ENCODE measurements around the gene TRERF1. TPM values are rescaled to one million over a fixed set of nuclear protein-coding genes. Genes with fewer than 3 reads are reported as not detected.

The TRERF1 gene
- total RNA-seq, 1 experiment from 2014 or later, result 0.39 TPM

DNA sequence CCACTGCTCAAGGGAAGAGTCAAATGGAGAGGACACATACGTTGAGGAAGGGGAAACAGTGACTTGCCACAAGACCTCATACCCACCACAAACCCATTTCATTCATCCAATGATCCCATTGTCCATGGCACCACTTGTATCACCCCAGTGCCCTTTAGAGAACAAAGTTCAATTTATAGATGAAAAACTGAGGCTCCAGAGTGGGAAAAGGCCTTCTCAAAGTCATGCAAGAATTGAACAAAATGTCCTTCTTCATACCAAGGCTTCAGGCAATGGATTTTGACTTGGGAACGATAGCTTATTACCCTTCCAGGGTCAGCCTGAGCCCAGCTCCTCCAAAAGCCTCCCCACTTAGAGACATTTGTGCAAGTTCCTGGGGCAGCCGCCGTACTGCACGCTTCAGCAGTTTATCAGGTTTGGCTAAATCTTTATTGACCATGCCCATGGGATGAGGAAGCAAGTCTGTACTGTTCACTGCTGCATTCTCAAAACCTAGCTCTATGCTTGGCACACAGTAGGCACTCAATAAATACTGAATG is 186.8 kb downstream of the TRERF1 start:
- no peak for DNase-seq
- no peaks in the 10 kb centered on the region for H3K36me3 Mint-ChIP-seq (ENCODE audit: insufficient read depth, unreplicated experiment)
- intact Hi-C loops (cut with micrococcal nuclease; ENCODE audit: unreplicated experiment), result no loop called here
- CTCF ChIA-PET, result no interaction called here
- Histone ChIP-seq H3K9me3 (no peaks in the 10 kb centered on the region), H3K4me3 (ENCODE audit: low read depth, low read length) (no peak overlapping the region), H3K36me3 (ENCODE audit: control insufficient read depth, insufficient read depth, low read length) (no peaks in the 10 kb centered on the region), H3K4me1 (peaks cover 3% of the 10 kb centered on the region; the same call in 1 of the 2 replicates), H3K27me3 (replicated peaks; ENCODE audit: control insufficient read depth, insufficient read depth, low read length) (no peaks in the 10 kb centered on the region; the same call in 1 of the 2 replicates)
- BruUV-seq (replicated peaks), result no TSS peak
- no peaks in the 10 kb centered on the region for H3K4me1 Mint-ChIP-seq (ENCODE audit: low read depth, unreplicated experiment)
- H3K27ac Mint-ChIP-seq (ENCODE audit: unreplicated experiment), result no peak overlapping the region
- no peak overlapping the region for H3K4me3 Mint-ChIP-seq (ENCODE audit: unreplicated experiment)
- no peaks in the 10 kb centered on the region for H3K27me3 Mint-ChIP-seq (ENCODE audit: insufficient read depth, unreplicated experiment)
- POLR2A ChIA-PET, result no interaction called here
- TF ChIP-seq, protein P1, sequence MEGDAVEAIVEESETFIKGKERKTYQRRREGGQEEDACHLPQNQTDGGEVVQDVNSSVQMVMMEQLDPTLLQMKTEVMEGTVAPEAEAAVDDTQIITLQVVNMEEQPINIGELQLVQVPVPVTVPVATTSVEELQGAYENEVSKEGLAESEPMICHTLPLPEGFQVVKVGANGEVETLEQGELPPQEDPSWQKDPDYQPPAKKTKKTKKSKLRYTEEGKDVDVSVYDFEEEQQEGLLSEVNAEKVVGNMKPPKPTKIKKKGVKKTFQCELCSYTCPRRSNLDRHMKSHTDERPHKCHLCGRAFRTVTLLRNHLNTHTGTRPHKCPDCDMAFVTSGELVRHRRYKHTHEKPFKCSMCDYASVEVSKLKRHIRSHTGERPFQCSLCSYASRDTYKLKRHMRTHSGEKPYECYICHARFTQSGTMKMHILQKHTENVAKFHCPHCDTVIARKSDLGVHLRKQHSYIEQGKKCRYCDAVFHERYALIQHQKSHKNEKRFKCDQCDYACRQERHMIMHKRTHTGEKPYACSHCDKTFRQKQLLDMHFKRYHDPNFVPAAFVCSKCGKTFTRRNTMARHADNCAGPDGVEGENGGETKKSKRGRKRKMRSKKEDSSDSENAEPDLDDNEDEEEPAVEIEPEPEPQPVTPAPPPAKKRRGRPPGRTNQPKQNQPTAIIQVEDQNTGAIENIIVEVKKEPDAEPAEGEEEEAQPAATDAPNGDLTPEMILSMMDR (IDR thresholded peaks at IDR 0.05; ENCODE audit: insufficient read depth in 1 of 2, low read depth in 1 of 2, low read length in 1 of 2, severe bottlenecking in 1 of 2, unreplicated experiment in 1 of 2), result no peak
- H3K9me3 Mint-ChIP-seq (ENCODE audit: unreplicated experiment), result no peaks in the 10 kb centered on the region

DNA sequence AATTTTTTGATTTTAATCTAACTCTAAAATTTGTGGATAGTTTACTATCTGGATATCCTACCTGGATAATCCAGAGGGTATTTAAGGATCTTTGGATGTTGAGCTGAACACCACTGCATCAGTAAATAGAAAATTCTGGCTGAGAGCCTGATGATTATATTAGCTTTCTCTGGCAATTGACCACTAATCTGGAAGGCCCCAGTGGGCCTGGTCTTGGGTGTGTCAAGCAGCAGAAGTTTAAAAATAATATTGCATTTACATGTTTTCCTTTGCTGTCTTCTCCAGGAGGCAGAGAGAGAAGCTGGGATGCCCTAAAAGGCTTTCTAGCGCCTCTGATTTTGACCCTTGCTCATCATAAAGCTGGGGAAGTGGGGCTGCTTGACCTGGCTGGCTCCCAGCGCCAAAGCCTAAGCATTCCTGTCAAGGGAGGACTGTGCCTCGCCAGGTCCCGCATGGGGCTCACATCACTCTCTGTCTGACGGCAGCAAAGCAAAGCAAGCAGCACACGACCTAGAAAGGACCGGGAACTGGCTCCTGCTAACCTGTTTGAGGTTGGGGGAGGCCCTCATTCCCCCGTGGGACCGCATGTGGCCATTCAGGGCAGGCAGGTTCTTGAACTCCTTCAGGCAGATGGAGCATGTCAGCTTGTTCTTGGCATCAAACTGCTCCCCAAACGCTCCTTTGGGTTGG is 187.4 kb downstream of the TRERF1 start:
- no peak overlapping the region for H3K4me3 ChIP-seq (ENCODE audit: low read depth, low read length)
- Mint-ChIP-seq H3K4me1 (ENCODE audit: low read depth, unreplicated experiment) (no peaks in the 10 kb centered on the region), H3K4me3 (ENCODE audit: unreplicated experiment) (no peak overlapping the region), H3K27me3 (ENCODE audit: insufficient read depth, unreplicated experiment) (no peaks in the 10 kb centered on the region), H3K36me3 (ENCODE audit: insufficient read depth, unreplicated experiment) (no peaks in the 10 kb centered on the region), H3K27ac (ENCODE audit: unreplicated experiment) (no peak overlapping the region), H3K9me3 (ENCODE audit: unreplicated experiment) (no peaks in the 10 kb centered on the region)
- no TSS peak for BruUV-seq (replicated peaks)
- DNase-seq, result no peak
- no peaks in the 10 kb centered on the region for H3K36me3 ChIP-seq (ENCODE audit: control insufficient read depth, insufficient read depth, low read length)
- TF ChIP-seq, protein P1 (IDR thresholded peaks at IDR 0.05; ENCODE audit: insufficient read depth in 1 of 2, low read depth in 1 of 2, low read length in 1 of 2, severe bottlenecking in 1 of 2, unreplicated experiment in 1 of 2), result no peak
- H3K9me3 ChIP-seq, result no peaks in the 10 kb centered on the region
- intact Hi-C loops (cut with micrococcal nuclease; ENCODE audit: unreplicated experiment), result no loop called here
- H3K27me3 ChIP-seq (replicated peaks; ENCODE audit: control insufficient read depth, insufficient read depth, low read length), result no peaks in the 10 kb centered on the region; the same call in 1 of the 2 replicates
- peaks cover 3% of the 10 kb centered on the region; the same call in 1 of the 2 replicates for H3K4me1 ChIP-seq
- ChIA-PET CTCF (no interaction called here), POLR2A (no interaction called here)

DNA sequence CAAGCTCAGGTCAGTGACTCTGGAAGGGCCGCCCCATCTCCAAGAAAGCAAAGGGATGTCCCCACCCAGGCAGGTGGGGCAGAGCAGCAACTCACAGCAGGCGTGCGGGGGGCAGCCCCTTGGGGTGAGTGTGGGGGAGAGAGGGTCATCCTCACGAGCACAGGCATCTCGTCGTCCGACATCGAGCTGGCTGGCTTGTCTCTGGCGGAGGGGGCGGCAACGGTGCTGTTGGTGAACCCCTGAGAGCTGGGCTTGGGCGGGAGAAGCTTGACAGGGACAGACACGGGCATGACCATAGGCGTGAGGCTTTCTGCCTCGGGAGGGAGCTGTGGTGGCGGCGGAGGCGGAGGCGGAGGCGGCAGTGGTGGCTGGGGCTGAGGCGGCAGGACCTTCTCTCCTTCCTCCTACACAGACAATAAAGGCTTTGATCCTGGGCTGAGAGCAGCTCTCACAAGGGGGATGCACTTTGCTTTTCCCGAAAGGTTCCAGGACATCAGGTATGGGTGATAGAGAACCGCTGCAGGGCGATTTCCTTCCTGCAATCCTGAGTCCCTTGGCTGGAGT is 188.5 kb downstream of the TRERF1 start:
- TF ChIP-seq, protein P1 (IDR thresholded peaks at IDR 0.05; ENCODE audit: insufficient read depth in 1 of 2, low read depth in 1 of 2, low read length in 1 of 2, severe bottlenecking in 1 of 2, unreplicated experiment in 1 of 2), result no peak
- Histone ChIP-seq H3K36me3 (ENCODE audit: control insufficient read depth, insufficient read depth, low read length) (no peaks in the 10 kb centered on the region), H3K9me3 (no peaks in the 10 kb centered on the region), H3K27me3 (replicated peaks; ENCODE audit: control insufficient read depth, insufficient read depth, low read length) (no peaks in the 10 kb centered on the region; the same call in 1 of the 2 replicates), H3K4me3 (ENCODE audit: low read depth, low read length) (no peak overlapping the region), H3K4me1 (peaks cover 3% of the 10 kb centered on the region; the same call in 1 of the 2 replicates)
- DNase-seq, result no peak
- intact Hi-C loops (cut with micrococcal nuclease; ENCODE audit: unreplicated experiment), result no loop called here
- no TSS peak for BruUV-seq (replicated peaks)
- no peak overlapping the region for H3K4me3 Mint-ChIP-seq (ENCODE audit: unreplicated experiment)
- no peaks in the 10 kb centered on the region for H3K36me3 Mint-ChIP-seq (ENCODE audit: insufficient read depth, unreplicated experiment)
- CTCF ChIA-PET, result interaction anchor here (0.5 kb wide), 1 partner anchor 308 kb away, joined by 3 read pairs; no protein-coding TSS in a partner anchor
- no peak overlapping the region for H3K27ac Mint-ChIP-seq (ENCODE audit: unreplicated experiment)
- no peaks in the 10 kb centered on the region for H3K27me3 Mint-ChIP-seq (ENCODE audit: insufficient read depth, unreplicated experiment)
- H3K4me1 Mint-ChIP-seq (ENCODE audit: low read depth, unreplicated experiment), result no peaks in the 10 kb centered on the region
- no peaks in the 10 kb centered on the region for H3K9me3 Mint-ChIP-seq (ENCODE audit: unreplicated experiment)
- POLR2A ChIA-PET, result no interaction called here

Measured in Caco-2 (cell line).